Measurements from ENCODE around the gene BBS12.

The BBS12 gene

DNA sequence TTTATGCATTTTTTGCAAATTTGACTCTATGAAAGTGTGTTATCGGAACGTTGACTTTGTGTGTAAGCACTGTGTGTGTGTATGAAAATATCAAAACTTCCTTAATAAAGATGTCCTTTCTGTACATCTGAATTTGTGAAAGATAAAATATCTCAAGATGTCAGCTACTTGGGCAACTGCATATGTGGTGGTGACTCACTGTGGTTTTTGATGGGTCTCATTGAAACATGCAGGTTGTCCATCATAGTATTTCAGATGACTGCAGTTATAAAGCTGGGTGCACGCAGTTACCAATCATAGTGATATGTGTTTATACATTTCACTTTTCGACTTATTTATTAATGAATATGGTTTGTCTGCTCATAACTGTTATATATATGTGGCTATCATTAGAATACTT is 19.7 kb upstream of the BBS12 start:
- in situ Hi-C loops (cut with HindIII; ENCODE audit: low sequenced_read_pairs) = no loop called here

DNA sequence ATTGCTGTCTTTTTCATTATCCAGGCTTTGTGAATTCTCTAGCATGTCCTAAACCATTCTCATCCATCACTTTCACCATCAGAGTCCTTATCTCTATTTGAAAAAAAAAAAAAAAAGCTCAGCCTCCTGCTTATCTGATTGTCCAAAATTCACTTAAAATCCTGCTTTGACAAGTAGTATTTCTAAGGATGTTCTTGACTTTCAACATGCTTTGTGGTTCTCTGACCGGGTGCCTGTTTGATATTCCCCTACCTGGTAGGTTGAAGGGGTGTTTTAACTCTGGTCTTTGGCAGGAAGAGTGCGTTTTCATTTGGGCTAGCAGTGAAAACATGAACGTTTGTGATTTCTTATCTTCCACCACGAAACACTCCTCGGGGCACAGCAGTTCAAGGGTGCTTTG is 17.3 kb upstream of the BBS12 start:
- in situ Hi-C loops (cut with HindIII; ENCODE audit: low sequenced_read_pairs) = no loop called here

- in situ Hi-C loops (cut with HindIII; ENCODE audit: low sequenced_read_pairs) = no loop called here
These were observed 15.6 kb upstream of the BBS12 start for GRCh38 chr4:122716825-122717448.

DNA sequence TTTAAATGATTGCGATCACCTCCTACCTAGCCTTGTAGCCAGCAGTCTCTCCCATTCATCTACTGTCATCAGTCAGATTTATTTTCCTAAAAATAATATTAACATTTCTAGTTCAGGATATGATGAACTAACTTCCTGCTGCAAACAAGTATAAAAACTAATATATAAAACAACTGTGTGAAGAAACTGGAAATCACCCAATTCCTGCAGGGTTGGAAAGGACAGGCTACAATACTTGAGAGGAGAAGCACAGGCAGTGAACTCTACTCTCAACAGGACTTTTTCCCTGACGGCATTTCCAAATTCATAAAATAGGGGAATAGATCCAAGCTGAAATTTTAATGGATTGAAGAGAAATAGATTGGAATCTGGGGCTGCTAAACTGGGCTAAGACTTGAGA is 14.2 kb upstream of the BBS12 start:
- in situ Hi-C loops (cut with HindIII; ENCODE audit: low sequenced_read_pairs) = no loop called here

GRCh38 chr4:122722256-122722655 is 10.2 kb upstream of the BBS12 start:
- in situ Hi-C loops (cut with HindIII; ENCODE audit: low sequenced_read_pairs) = no loop called here

DNA sequence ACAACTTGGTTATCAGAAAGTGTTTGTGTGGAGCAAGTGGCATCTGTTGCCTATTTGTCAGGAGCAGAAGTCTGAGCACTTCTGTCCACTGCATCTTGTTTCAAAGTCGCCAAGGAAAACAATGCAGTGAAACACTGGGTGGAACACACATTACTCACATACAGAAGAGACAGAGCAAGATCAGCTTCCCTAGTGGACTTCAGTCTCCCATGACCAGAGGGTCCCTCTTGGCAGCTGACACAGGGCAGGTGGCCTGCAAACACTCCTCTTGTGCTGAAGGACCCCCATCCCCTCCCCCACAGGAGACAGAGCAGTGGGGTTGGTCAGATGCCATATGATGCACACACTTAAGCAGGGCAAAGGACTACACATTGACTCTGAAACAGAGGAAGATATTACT is 3.6 kb upstream of the BBS12 start:
- in situ Hi-C loops (cut with HindIII; ENCODE audit: low sequenced_read_pairs) = no loop called here

- in situ Hi-C loops (cut with HindIII; ENCODE audit: low sequenced_read_pairs) = no loop called here
These were observed 828 bp upstream of the BBS12 start for GRCh38 chr4:122731676-122732075.

GRCh38 chr4:122733787-122734120 is 1.2 kb downstream of the BBS12 start:
- in situ Hi-C loops (cut with HindIII; ENCODE audit: low sequenced_read_pairs) = no loop called here

DNA sequence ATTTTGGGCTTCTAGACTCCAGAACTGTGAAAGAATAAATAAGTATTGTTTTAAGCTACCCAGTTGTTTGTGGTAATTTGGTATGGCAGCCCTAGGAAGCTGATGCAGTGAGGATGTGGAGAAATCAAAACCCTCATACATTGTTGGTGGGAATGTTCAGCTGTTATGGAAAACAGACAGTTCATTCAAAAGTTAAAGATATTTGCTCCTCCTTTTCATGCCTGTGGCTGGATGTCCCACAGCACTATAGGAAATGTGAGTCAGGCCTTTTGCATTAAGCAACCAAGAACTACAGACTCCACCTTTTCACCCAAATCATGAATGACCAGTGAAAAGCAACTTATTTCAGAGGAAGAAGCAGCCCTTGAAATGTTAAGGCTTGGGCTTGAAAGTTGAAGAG is 6.7 kb downstream of the BBS12 start:
- in situ Hi-C loops (cut with HindIII; ENCODE audit: low sequenced_read_pairs) = no loop called here

DNA sequence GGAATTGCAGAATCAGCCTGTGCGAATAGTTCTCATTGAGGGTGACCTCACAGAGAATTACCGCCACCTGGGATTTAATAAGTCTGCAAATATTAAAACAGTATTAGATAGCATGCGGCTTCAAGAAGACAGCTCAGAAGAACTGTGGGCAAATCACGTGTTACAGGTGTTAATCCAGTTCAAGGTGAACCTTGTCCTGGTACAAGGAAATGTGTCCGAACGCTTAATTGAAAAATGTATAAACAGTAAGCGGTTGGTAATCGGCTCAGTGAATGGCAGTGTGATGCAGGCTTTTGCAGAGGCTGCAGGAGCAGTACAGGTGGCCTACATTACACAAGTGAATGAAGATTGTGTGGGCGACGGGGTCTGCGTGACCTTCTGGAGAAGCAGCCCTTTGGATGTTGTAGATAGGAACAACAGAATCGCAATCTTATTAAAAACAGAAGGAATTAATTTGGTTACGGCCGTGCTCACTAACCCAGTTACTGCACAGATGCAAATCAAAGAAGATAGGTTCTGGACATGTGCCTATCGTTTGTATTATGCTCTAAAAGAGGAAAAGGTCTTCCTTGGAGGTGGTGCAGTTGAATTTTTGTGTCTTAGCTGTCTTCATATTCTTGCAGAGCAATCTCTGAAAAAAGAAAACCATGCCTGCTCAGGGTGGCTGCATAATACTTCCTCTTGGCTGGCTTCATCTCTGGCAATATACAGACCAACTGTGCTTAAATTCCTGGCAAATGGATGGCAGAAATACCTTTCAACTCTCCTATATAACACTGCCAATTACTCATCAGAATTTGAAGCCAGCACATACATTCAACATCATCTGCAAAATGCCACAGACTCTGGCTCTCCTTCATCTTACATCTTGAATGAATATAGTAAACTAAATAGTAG is 10.7 kb downstream of the BBS12 start:
- in situ Hi-C loops (cut with HindIII; ENCODE audit: low sequenced_read_pairs) = no loop called here

DNA sequence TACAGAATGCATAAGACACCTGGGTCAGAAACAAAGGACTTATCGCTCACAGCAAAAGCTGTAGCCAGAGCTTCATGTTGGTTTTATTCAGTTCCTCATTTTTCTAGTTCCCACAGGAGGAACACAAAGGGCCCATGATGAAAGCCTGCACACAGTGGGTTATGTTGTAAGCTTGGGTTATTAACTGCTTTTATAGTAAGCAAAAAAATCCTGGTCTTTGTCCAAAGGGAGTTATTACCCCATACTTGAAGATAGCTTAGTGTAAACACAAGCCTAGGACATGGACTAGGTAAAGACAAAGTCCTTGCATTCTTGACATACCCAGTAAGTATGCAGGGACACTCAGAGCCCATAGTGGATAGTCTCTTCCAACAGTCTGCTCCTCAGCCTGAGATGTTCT is 11.7 kb downstream of the BBS12 start:
- in situ Hi-C loops (cut with HindIII; ENCODE audit: low sequenced_read_pairs) = no loop called here

DNA sequence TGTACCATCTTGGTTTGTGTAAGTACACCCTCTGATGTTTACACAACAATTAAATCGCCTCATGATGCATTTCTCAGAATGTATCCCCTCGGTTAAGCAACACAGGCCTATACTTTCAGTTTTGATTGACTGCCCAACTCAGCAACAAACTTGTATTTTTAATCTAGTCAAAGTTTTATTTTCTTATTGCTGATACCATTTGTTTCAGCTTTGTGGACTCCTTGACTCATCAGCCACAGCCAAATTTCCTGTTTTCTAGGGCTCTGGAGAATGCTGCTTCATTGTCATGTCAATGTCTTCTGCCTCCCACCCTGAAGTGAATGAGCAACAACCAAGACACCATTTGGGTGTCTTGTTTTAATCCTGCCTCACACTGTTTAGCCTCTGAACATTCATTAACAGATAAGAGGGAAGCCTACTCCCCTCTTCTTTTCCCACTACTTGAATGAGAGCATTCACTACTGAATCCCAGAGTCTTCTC is 14.0 kb downstream of the BBS12 start:
- in situ Hi-C loops (cut with HindIII; ENCODE audit: low sequenced_read_pairs) = no loop called here

GRCh38 chr4:122747068-122747467 is 14.6 kb downstream of the BBS12 start:
- in situ Hi-C loops (cut with HindIII; ENCODE audit: low sequenced_read_pairs) = no loop called here

DNA sequence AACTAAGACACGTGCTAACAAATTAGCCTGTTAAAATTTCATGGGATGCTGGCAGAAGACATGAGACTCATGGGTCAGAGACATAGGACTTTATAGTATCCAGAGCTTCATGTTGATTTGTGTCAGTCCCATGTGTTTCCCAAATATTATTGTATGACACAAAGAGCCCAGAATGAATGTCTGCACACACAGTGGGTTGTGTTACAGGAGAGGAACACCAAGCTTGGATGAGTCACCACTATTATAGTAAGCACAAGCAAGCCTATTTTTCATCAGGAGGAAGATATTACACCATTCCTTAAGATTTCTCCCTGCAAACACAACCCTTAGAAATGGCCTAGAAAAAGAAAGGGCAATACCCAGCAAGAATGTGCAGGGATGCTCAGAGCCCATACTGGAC is 15.4 kb downstream of the BBS12 start:
- in situ Hi-C loops (cut with HindIII; ENCODE audit: low sequenced_read_pairs) = no loop called here

DNA sequence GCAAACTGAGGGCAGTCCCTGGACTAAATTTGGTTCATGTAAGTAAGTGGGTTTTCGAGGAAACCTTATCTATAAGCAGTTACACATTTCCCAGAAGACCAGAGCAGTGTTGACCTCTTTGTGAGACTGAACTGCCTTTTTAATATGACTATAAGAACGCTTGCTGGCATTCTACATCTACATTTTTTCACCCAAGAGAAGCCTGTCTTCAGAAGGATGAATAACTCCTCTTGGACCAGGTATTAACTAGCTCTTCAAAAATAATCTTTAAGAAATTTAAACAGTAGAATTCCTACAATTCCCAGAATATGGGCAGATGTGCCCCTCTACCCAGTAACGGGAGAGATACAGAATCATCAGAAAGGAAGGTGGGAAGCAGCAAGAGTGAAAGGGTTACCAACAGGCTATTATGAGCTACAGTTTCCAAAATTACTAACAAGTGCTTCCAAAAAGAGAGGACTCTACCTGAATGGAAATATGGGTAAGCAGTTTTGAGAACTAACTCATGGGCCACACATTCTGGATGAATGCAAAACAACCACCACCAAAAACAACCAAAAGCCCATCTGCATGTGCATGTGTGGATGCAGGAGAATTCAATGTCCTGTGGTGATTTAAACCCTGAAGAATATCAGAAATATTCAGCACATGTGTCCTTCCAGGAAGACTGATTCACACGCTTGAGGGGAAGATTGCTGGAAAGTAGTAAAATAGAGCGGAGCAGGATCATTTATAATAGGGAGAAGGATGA is 17.4 kb downstream of the BBS12 start:
- in situ Hi-C loops (cut with HindIII; ENCODE audit: low sequenced_read_pairs) = loop anchor here (25.0 kb wide), 1 partner anchor 162 kb away; the partner anchor contains the start of gene NUDT6

GRCh38 chr4:122755675-122756074 is 23.2 kb downstream of the BBS12 start:
- in situ Hi-C loops (cut with HindIII; ENCODE audit: low sequenced_read_pairs) = loop anchor here (25.0 kb wide), 1 partner anchor 157 kb away; the partner anchor contains the start of gene NUDT6

DNA sequence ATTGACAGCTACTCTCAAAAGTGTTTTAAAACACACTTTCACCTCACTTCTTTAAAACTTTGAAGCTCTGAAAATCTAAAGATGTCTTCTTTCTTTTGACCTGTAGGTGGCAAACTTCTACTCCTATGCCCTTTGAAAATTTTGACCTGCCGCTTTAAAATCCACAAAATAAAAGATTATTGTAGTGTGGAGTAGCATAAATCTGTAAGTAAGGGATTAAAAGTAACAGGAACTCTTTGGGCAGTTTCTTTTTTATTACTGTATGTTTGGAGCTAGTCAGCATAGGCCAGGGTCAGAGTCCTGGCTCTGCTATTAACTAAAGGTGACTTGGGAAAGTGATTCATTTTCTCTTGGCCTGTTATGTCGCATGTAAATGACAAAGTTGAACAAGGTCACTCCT is 25.5 kb downstream of the BBS12 start:
- in situ Hi-C loops (cut with HindIII; ENCODE audit: low sequenced_read_pairs) = loop anchor here (25.0 kb wide), 1 partner anchor 154 kb away; the partner anchor contains the start of gene NUDT6

- in situ Hi-C loops (cut with HindIII; ENCODE audit: low sequenced_read_pairs) = loop anchor here (25.0 kb wide), 1 partner anchor 153 kb away; the partner anchor contains the start of gene NUDT6
These were observed 27.3 kb downstream of the BBS12 start for GRCh38 chr4:122759639-122760310.

DNA sequence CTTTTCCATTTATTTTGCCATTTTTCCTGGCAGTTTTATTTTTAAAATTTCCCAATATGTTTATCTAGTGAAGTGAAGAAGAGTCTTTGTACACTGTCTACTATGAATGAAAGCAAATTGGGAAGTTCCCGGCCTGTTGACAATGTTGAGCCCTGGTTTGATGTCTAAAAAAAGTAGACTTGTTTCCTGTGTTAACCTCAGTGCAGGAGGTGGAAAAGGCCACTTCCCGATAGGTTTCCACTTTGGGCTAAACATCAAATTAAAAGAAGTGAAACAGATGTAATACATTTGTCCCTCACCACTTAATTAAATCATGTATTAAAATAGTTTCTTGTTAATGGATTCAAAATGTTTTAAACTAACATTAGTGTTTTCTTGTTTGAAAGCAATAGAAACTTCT is 30.0 kb downstream of the BBS12 start:
- in situ Hi-C loops (cut with HindIII; ENCODE audit: low sequenced_read_pairs) = loop anchor here (25.0 kb wide), 1 partner anchor 150 kb away; the partner anchor contains the start of gene NUDT6

GRCh38 chr4:122762966-122763716 is 30.6 kb downstream of the BBS12 start:
- in situ Hi-C loops (cut with HindIII; ENCODE audit: low sequenced_read_pairs) = loop anchor here (25.0 kb wide), 1 partner anchor 149 kb away; the partner anchor contains the start of gene NUDT6
